Astrocyte (in vitro differentiated cells and primary cell): Measurements from ENCODE around the gene GYG1.

Source experiments
- CTCF ChIP-seq: IDR thresholded peaks from 2 replicates; pipeline ENCODE4 v1.5.1; 2011; ENCODE audit warnings: low read depth, mild to moderate bottlenecking, inconsistent platforms, low read length, moderate library complexity; ENCODE audit not compliant: insufficient read depth
- EZH2 ChIP-seq: IDR thresholded peaks from 2 replicates; pipeline ENCODE4 v1.6.1; 2012; ENCODE audit warnings: mild to moderate bottlenecking, low read length, inconsistent platforms; ENCODE audit not compliant: insufficient read depth

- no peak for TF ChIP-seq CTCF
- no peak for TF ChIP-seq EZH2
These were observed 12.4 kb downstream of the GYG1 start for GRCh38 chr3:149003653-149004305.
